Mucosa of descending colon (tissue), 3 donors: ENCODE results near the gene NPHP4. TPM values are rescaled to one million over a fixed set of nuclear protein-coding genes. Genes with fewer than 3 reads are reported as not detected.

Experiments
- ATAC-seq: fragments of 200-7000 bp; cut with Tn5 transposase; one replicate; pipeline ENCODE4 v1.9.1; 2020; ENCODE audit warnings: mild to moderate bottlenecking, moderate library complexity
- DNase-seq, 3 donors: peaks; one replicate each; pipeline ENCODE4 v3.0.0-alpha.2; 2020
- H3K36me3 ChIP-seq: fragments of 200-600 bp; one replicate; pipeline ENCODE4 v1.8.0; 2021; ENCODE audit warnings: low read depth, mild to moderate bottlenecking
- H3K4me1 ChIP-seq: fragments of 200-600 bp; one replicate; pipeline ENCODE4 v1.8.0; 2021; ENCODE audit warnings: low read depth, mild to moderate bottlenecking
- H3K4me3 ChIP-seq: fragments of 200-600 bp; one replicate; pipeline ENCODE4 v1.8.0; 2021; ENCODE audit warnings: mild to moderate bottlenecking
- H3K9me3 ChIP-seq: fragments of 200-600 bp; one replicate; pipeline ENCODE4 v1.8.0; 2021; ENCODE audit warnings: mild to moderate bottlenecking
- intact Hi-C, 2 donors: fragments of 100-400 bp; cut with DNase I in 1 of 2; cut with micrococcal nuclease in 1 of 2; formaldehyde crosslinking; loops; one replicate each; pipeline versions ENCODE4 v1.11.0 to v1.11.1; 2022; cut with DNase I, micrococcal nuclease
- total RNA-seq, 3 donors: library from RNA; stranded (reverse); fragmentation: NEBNext Ultra II Directional in 2 of 3; extraction: Animal tissue kit (Norgen Biotek cat#: 25700) in 2 of 3; gene quantifications; one replicate each; pipeline versions ENCODE4 v1.2.1 to v1.2.4, GENCODE V29; 2021 to 2023
- TF ChIP-seq, protein P1 (sequence below): fragments of 200-600 bp; IDR thresholded peaks from one replicate; pipeline ENCODE4 v1.8.0; 2022; ENCODE audit warnings: antibody characterized with exemption, mild to moderate bottlenecking
- donor health status: DM: no; HTN: no; CAD: no; lungs with moderate emphysema.
- donor health status: DM: no; HTN: no; CAD: no.
- donor health status: DM: no; HTN: yes; CAD: no.

Gene NPHP4
- total RNA-seq, 3 donors from 2014 or later = 7.5 to 12.2 (median 10.3) TPM

- TF ChIP-seq, protein P1, sequence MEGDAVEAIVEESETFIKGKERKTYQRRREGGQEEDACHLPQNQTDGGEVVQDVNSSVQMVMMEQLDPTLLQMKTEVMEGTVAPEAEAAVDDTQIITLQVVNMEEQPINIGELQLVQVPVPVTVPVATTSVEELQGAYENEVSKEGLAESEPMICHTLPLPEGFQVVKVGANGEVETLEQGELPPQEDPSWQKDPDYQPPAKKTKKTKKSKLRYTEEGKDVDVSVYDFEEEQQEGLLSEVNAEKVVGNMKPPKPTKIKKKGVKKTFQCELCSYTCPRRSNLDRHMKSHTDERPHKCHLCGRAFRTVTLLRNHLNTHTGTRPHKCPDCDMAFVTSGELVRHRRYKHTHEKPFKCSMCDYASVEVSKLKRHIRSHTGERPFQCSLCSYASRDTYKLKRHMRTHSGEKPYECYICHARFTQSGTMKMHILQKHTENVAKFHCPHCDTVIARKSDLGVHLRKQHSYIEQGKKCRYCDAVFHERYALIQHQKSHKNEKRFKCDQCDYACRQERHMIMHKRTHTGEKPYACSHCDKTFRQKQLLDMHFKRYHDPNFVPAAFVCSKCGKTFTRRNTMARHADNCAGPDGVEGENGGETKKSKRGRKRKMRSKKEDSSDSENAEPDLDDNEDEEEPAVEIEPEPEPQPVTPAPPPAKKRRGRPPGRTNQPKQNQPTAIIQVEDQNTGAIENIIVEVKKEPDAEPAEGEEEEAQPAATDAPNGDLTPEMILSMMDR = no peak
- no peaks in the 10 kb centered on the region for H3K36me3 ChIP-seq
- H3K4me1 ChIP-seq = no peaks in the 10 kb centered on the region
- intact Hi-C loops = no loop called here
- ATAC-seq (no peak), DNase-seq (no peak)
- H3K4me3 ChIP-seq = no peak overlapping the region
- H3K9me3 ChIP-seq = no peaks in the 10 kb centered on the region
Observed at GRCh38 chr1:5962265-5963105, 29.7 kb downstream of the NPHP4 start.

DNA sequence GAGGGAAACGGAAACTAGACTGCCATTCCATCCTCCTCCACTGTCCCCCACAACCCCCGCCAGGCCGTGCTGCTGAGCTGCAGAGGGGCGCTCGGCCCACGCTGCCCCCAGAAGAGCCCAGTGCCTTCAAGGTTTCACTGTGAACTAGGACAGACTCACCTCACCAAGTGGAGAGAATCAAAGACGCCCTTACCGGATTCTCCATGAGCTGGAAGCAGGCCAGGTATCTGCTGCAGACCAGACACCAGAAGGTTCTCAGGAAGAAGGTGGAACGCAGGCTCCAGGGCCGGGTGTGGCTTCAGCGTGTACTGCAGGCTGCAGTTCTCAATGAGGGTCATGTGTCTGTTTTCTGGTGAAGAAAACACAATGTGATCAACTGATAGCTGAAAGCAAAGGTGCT, 30.6 kb downstream of the NPHP4 start:
- no peaks in the 10 kb centered on the region for H3K4me1 ChIP-seq
- no peaks in the 10 kb centered on the region for H3K36me3 ChIP-seq
- ATAC-seq (no peak), DNase-seq (no peak)
- H3K4me3 ChIP-seq = no peak overlapping the region
- H3K9me3 ChIP-seq = no peaks in the 10 kb centered on the region
- intact Hi-C loops = no loop called here
- TF ChIP-seq, protein P1 = no peak

DNA sequence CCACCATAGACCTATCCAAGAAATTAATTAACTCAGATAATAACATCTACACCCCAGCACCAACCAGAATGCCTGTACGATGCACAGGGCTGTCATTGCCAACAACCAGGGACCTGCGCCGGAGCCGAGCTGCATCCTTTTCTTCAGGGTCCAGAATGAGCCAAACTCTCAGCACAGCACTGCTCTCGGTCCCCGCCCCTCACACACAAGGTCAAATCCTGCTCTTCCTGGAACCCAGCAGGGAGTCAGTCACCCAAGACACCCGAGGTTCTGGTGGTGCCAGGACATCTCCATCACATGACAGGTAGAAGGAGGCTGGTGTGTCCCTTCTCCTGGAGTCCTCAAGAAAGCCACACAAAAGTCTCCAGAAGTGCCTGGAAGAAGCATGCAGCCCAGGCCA, 31.9 kb downstream of the NPHP4 start:
- Histone ChIP-seq H3K4me3 (no peak overlapping the region), H3K9me3 (no peaks in the 10 kb centered on the region), H3K36me3 (no peaks in the 10 kb centered on the region), H3K4me1 (no peaks in the 10 kb centered on the region)
- TF ChIP-seq, protein P1 = no peak
- no peak for DNase-seq
- ATAC-seq = no peak
- intact Hi-C loops = no loop called here

DNA sequence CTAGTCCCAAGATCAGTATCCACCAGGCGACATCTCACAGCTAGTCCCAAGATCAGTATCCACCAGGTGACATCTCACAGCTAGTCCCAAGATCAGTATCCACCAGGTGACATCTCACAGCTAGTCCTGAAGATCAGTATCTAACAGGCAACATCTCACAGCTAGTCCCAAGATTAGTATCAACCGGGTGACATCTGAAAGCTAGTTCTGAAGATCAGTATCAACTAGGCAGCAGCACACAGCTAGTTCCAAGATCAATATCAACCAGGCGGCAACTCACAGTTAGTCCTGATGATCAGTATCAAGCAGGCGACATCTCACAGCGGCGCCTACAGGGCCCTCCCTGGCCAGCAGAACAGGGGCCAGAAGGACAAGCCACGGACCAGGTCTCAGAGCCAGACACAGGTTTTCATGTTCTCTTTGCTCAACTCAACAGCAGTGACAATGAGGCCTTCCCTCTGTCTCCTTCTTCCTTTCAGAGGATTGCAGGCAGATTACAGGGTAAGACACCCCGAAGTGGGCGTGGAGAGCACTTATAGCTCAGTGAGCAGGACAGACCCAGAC, 32.5 kb downstream of the NPHP4 start:
- no peak for ATAC-seq
- TF ChIP-seq, protein P1 = no peak
- DNase-seq = no peak
- no peaks in the 10 kb centered on the region for H3K9me3 ChIP-seq
- no peak overlapping the region for H3K4me3 ChIP-seq
- intact Hi-C loops = no loop called here
- no peaks in the 10 kb centered on the region for H3K4me1 ChIP-seq
- no peaks in the 10 kb centered on the region for H3K36me3 ChIP-seq

DNA sequence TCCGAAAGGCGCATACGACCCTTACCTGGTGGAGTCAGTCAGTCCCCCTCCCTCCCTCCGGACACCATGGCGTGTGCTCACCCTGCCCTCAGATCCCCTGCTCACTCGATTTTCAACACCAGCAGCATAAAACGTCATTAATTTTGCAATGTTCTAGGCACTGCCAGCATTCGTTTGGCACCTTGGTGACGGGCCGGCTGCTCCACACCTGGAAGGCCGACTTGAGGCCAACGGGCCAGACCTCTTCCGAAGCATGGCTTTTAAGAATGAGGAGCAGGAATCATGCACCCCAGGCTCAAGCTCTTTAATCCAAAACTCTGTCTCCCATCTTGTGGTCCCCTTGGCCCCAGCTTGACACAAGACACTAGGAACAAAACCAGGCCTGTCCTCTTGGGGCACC, 33.1 kb downstream of the NPHP4 start:
- H3K36me3 ChIP-seq = no peaks in the 10 kb centered on the region
- ATAC-seq (no peak), DNase-seq (no peak)
- TF ChIP-seq, protein P1 = no peak
- intact Hi-C loops = no loop called here
- no peaks in the 10 kb centered on the region for H3K9me3 ChIP-seq
- H3K4me1 ChIP-seq = no peaks in the 10 kb centered on the region
- H3K4me3 ChIP-seq = no peak overlapping the region
